Muscle layer of colon (tissue), 2 donors: Measurements from ENCODE around the gene NMB.

ENCODE experiments used
- H3K27ac ChIP-seq: one replicate; pipeline ENCODE4 v1.7.0; 2013; ENCODE audit warnings: low read depth, mild to moderate bottlenecking, low read length, moderate library complexity
- H3K27me3 ChIP-seq, 2 donors: one replicate each; pipeline ENCODE4 v1.7.0; 2013; ENCODE audit warnings: low read length in 2 of 2, mild to moderate bottlenecking in 2 of 2; ENCODE audit not compliant: insufficient read depth in 2 of 2, control insufficient read depth in 1 of 2
- H3K36me3 ChIP-seq: one replicate; pipeline ENCODE4 v1.7.0; 2013; ENCODE audit warnings: mild to moderate bottlenecking, low read length; ENCODE audit not compliant: insufficient read depth
- H3K4me1 ChIP-seq: one replicate; pipeline ENCODE4 v1.7.0; 2013; ENCODE audit warnings: mild to moderate bottlenecking, low read length; ENCODE audit not compliant: insufficient read depth
- H3K4me3 ChIP-seq, 2 donors: one replicate each; pipeline ENCODE4 v1.7.0; 2013; ENCODE audit warnings: low read length in 2 of 2, low read depth in 1 of 2, mild to moderate bottlenecking in 1 of 2, moderate library complexity in 1 of 2
- H3K9ac ChIP-seq: one replicate; pipeline ENCODE4 v1.7.0; 2013; ENCODE audit warnings: low read length
- H3K9me3 ChIP-seq: one replicate; pipeline ENCODE4 v1.7.0; 2013; ENCODE audit warnings: mild to moderate bottlenecking, low read length
- donor health status: abdominal sarcoma.
- donor health status: Adenocarcinoma of cecum.

Gene NMB

GRCh38 chr15:84606653-84607120 lies 51.3 kb downstream of the NMB start:
- Histone ChIP-seq H3K9ac (no peak overlapping the region), H3K4me3 (no peak overlapping the region), H3K27ac (no peak overlapping the region), H3K9me3 (no peaks in the 10 kb centered on the region), H3K4me1 (no peaks in the 10 kb centered on the region), H3K36me3 (peaks cover 17% of the 10 kb centered on the region), H3K27me3 (no peaks in the 10 kb centered on the region)

- H3K4me1 ChIP-seq, result no peaks in the 10 kb centered on the region
- no peaks in the 10 kb centered on the region for H3K27me3 ChIP-seq
- no peaks in the 10 kb centered on the region for H3K9me3 ChIP-seq
- H3K36me3 ChIP-seq, result peaks cover 17% of the 10 kb centered on the region
- H3K9ac ChIP-seq, result no peak overlapping the region
- H3K27ac ChIP-seq, result no peak overlapping the region
- H3K4me3 ChIP-seq, result no peak overlapping the region
Measured at GRCh38 chr15:84605554-84605882, 52.5 kb downstream of the NMB start.
